ENCODE measurements around the gene FADS1. TPM values are rescaled to one million over a fixed set of nuclear protein-coding genes. Genes with fewer than 3 reads are reported as not detected.

FADS1 gene
- total RNA-seq, 1 experiment from 2014 or later, result 105 TPM

- ATAC-seq (no peak), DNase-seq (ENCODE audit: low spot score) (no peak)
- ChIA-PET POLR2A (no interaction called here), CTCF (interaction anchor here (1.4 kb wide), 2 partner anchors 9 to 35 kb away, joined by 3 to 9 read pairs; no protein-coding TSS in a partner anchor)
- H3K4me3 Mint-ChIP-seq, result no peak overlapping the region
- H3K36me3 Mint-ChIP-seq, result peaks cover 22% of the 10 kb centered on the region
- H3K4me1 Mint-ChIP-seq, result no peaks in the 10 kb centered on the region
- H3K27me3 Mint-ChIP-seq (ENCODE audit: low read depth), result peaks cover 3% of the 10 kb centered on the region; the same call in 1 of the 2 replicates
- no peaks in the 10 kb centered on the region for H3K9me3 Mint-ChIP-seq
- no peak overlapping the region for H3K27ac Mint-ChIP-seq
- TF ChIP-seq ESRRA (CRISPR knock-in tag; IDR thresholded peaks at IDR 0.05; ENCODE audit: borderline replicate concordance) (no peak), ZBTB21 (CRISPR knock-in tag; IDR thresholded peaks at IDR 0.05; ENCODE audit: borderline replicate concordance) (no peak), ATF1 (CRISPR knock-in tag; IDR thresholded peaks at IDR 0.05) (no peak)
Measured at GRCh38 chr11:61782841-61783240, 34.0 kb downstream of the FADS1 start.

- CTCF ChIA-PET, result interaction anchor here (1.4 kb wide), 2 partner anchors 10 to 35 kb away, joined by 3 to 9 read pairs; no protein-coding TSS in a partner anchor
- Mint-ChIP-seq H3K36me3 (peaks cover 19% of the 10 kb centered on the region), H3K27ac (no peak overlapping the region), H3K27me3 (ENCODE audit: low read depth) (peaks cover 4% of the 10 kb centered on the region; the same call in 1 of the 2 replicates), H3K4me3 (no peak overlapping the region), H3K9me3 (no peaks in the 10 kb centered on the region), H3K4me1 (no peaks in the 10 kb centered on the region)
- no peak for DNase-seq (ENCODE audit: low spot score)
- no peak for ATAC-seq
- POLR2A ChIA-PET, result no interaction called here
- no peak for TF ChIP-seq ZNF512 (CRISPR knock-in tag; IDR thresholded peaks at IDR 0.05; ENCODE audit: borderline replicate concordance)
- no peak for TF ChIP-seq ERG (CRISPR knock-in tag; IDR thresholded peaks at IDR 0.05)
- no peak for TF ChIP-seq ELF4 (CRISPR knock-in tag; IDR thresholded peaks at IDR 0.05; ENCODE audit: low read depth)
Measured at GRCh38 chr11:61782299-61782698, 34.5 kb downstream of the FADS1 start.

- DNase-seq (ENCODE audit: low spot score) (no peak), ATAC-seq (no peak)
- Mint-ChIP-seq H3K27me3 (ENCODE audit: low read depth) (peaks cover 6% of the 10 kb centered on the region; the same call in 1 of the 2 replicates), H3K4me1 (peaks cover 6% of the 10 kb centered on the region), H3K9me3 (no peaks in the 10 kb centered on the region), H3K36me3 (peaks cover 13% of the 10 kb centered on the region), H3K27ac (no peak overlapping the region), H3K4me3 (no peak overlapping the region)
- CTCF ChIA-PET, result interaction anchor here (2.6 to 10.0 kb wide), 2 partner anchors 16 to 33 kb away, joined by 6 to 106 read pairs; no protein-coding TSS in a partner anchor
- POLR2A ChIA-PET, result interaction anchor here (0.5 kb wide), 1 partner anchor 309 kb away, joined by 3 read pairs; no protein-coding TSS in a partner anchor
- peak; percentile 43 for TF ChIP-seq USF2 (CRISPR knock-in tag; IDR thresholded peaks at IDR 0.05)
- no peak for TF ChIP-seq PRRX2 (CRISPR knock-in tag; IDR thresholded peaks at IDR 0.05)
- 0 out of 2 replicates have a peak, but pooled peaks have one; percentile 17 for TF ChIP-seq USF1 (CRISPR knock-in tag; IDR thresholded peaks at IDR 0.05)
- no peak for TF ChIP-seq RELA (CRISPR knock-in tag; IDR thresholded peaks at IDR 0.05; ENCODE audit: borderline replicate concordance)
- no peak for TF ChIP-seq GABPB1 (CRISPR knock-in tag; IDR thresholded peaks at IDR 0.05)
Measured at GRCh38 chr11:61781585-61781984, 35.2 kb downstream of the FADS1 start.

- no peak for TF ChIP-seq TP53 (CRISPR knock-in tag; IDR thresholded peaks at IDR 0.05)
- TF ChIP-seq MYBL2 (CRISPR knock-in tag; IDR thresholded peaks at IDR 0.05), result no peak
- TF ChIP-seq GTF2I (CRISPR knock-in tag; conservative IDR thresholded peaks at IDR 0.05), result no peak
- TF ChIP-seq ZNF416 (CRISPR knock-in tag; IDR thresholded peaks at IDR 0.05), result no peak
- TF ChIP-seq TCF7 (CRISPR knock-in tag; IDR thresholded peaks at IDR 0.05; ENCODE audit: low read depth), result no peak
- TF ChIP-seq SOX15 (CRISPR knock-in tag; IDR thresholded peaks at IDR 0.05), result no peak
- no peak for TF ChIP-seq SMAD3 (CRISPR knock-in tag; IDR thresholded peaks at IDR 0.05; ENCODE audit: borderline replicate concordance)
- TF ChIP-seq NFE2L1 (CRISPR knock-in tag; IDR thresholded peaks at IDR 0.05), result no peak
- no peak for ATAC-seq
- Mint-ChIP-seq H3K27me3 (ENCODE audit: low read depth) (peaks cover 7% of the 10 kb centered on the region; the same call in 1 of the 2 replicates), H3K9me3 (no peaks in the 10 kb centered on the region), H3K4me3 (no peak overlapping the region), H3K27ac (no peak overlapping the region), H3K4me1 (peaks cover 10% of the 10 kb centered on the region), H3K36me3 (peaks cover 11% of the 10 kb centered on the region)
- CTCF ChIA-PET, result interaction anchor here (0.5 to 10.0 kb wide), 7 partner anchors 7 to 205 kb away, joined by 3 to 106 read pairs (median 6); no protein-coding TSS in a partner anchor
- POLR2A ChIA-PET, result no interaction called here
- no peak for DNase-seq (ENCODE audit: low spot score)
Measured at GRCh38 chr11:61780581-61781162, 36.1 kb downstream of the FADS1 start.
